ENCODE results near the gene VILL.

The VILL gene

DNA sequence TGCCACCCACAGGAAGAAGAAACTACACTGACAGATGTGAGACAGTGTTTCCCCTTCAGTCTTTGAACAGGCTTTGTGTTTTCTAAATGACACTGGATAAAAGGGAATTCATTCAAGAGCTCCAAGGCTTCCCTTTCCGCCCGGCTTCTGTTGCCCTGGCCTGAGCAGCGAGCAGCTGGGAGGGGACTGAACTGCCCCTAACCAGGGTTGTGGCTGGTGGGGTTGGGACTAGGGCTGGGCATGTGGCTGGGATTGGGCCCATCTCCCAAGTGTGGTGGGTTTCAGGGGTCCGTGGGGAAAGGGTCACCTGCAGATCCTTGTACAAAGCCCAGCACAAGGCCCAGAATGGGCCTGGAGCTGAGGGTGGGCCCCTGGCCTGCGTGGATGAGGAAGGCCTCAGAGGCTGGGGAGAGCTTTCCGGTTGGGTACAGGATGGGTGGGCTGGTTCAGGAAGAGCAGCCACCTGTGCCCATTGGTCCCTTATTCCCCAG, 10.4 kb downstream of the VILL start:
- DNase-seq (ENCODE audit: low read depth in 2 of 2) = no peak

DNA sequence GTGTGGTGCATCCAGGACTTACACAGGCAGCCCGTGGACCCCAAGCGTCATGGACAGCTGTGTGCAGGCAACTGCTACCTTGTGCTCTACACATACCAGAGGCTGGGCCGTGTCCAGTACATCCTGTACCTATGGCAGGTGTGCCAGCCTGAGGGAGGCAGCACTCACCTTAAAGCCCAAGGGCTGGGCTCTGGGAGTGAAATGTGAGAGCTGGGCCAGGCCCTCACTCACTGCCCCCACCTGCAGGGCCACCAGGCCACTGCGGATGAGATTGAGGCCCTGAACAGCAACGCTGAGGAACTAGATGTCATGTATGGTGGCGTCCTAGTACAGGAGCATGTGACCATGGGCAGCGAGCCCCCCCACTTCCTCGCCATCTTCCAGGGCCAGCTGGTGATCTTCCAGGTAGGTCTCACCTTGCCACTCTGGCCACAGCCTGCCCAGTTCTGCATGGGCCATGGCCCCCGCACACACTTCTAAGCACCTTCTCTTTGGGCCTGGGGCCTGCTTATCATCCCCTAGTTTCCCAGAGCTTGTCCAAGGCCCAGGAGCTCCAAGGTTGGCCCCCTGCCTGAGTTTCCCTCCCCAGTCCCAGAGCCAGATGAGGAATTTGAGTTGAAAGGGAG, 11.0 kb downstream of the VILL start:
- DNase-seq (ENCODE audit: low read depth in 2 of 2) = no peak

DNA sequence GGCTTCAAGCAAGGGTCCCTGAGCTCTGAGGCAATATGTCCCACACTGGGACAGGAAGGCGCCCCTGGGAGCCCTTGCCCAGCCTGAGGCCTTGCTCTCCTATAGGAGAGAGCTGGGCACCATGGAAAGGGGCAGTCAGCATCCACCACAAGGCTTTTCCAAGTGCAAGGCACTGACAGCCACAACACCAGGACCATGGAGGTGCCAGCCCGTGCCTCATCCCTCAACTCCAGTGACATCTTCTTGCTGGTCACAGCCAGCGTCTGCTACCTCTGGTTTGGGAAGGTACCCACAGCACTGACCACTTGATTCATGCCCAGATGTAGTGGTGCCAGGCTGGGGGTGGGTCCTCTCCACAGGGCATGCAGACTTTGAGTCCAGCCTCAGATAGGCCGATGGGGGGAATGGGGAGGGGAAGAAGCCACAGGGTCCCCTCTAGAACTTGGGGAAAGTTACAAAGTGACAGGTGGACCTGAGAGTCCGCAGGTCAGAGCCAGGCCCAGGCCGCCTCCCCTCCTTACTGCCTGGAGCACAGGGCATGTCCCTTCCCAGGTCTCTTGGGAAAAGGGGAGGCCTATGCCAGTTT, 11.8 kb downstream of the VILL start:
- no peak for DNase-seq (ENCODE audit: low read depth in 2 of 2)

DNA sequence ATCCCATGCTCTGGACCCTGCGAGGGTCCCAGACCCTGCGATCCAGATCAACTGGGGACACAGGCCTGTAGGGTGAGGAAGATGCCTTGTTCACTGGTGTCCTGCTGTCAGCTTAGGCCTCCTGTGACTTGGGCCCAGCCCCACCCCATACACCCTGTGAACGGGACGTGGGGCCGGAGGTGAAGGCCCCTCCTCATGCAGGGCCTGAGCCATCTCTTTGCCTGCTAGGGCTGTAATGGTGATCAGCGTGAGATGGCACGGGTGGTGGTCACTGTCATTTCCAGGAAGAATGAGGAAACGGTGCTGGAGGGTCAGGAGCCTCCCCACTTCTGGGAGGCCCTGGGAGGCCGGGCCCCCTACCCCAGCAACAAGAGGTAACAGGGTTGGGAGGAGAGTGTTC, 12.4 kb downstream of the VILL start:
- no peak for DNase-seq (ENCODE audit: low read depth in 2 of 2)

DNA sequence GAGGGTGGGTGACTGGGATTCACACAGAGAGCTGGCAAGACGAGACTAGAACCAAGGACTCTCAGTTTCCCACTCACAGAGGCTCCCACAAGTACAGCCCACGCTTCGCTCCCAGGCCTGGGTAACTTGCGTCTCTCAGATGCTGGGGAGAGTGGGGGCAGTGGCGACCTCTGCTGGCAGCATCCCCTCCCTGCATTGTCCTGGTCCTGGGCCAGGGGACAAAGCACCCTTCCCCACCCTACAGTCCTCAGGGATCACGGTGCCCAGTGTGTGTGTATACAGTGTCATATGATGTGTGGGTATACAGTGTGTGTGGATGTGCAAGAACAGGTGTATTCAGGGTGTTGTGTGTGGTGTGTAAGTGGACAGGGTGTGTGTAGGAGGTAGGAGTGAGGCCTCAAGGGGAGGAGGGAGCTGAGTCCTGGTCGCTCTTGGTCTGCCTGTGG, 12.8 kb downstream of the VILL start:
- DNase-seq (ENCODE audit: low read depth in 2 of 2) = no peak

DNA sequence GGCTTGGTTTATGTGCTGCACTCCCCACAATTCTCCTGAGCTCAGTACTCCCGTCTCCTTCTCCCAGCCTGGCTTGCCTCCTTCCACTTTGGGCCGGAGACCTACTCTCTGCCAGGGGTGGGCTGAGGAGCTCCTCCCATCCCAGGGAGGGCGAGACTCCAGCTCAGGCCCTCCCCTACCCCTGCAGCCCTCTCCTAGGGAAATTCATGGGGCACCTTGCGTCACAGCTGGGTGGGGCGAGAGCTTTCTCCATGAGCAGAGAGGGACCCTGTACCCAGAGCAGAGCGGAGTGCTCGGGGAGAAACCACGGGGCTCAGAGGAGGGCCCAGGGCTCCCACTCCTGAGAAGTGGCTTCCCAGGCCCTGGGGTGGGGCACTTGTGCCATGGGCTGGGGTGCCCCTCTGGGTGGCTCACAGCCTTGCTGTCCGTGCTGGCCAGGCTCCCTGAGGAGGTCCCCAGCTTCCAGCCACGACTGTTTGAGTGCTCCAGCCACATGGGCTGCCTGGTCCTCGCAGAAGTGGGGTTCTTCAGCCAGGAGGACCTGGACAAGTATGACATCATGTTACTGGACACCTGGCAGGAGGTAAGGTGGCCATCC, 13.3 kb downstream of the VILL start:
- no peak for DNase-seq (ENCODE audit: low read depth in 2 of 2)

DNA sequence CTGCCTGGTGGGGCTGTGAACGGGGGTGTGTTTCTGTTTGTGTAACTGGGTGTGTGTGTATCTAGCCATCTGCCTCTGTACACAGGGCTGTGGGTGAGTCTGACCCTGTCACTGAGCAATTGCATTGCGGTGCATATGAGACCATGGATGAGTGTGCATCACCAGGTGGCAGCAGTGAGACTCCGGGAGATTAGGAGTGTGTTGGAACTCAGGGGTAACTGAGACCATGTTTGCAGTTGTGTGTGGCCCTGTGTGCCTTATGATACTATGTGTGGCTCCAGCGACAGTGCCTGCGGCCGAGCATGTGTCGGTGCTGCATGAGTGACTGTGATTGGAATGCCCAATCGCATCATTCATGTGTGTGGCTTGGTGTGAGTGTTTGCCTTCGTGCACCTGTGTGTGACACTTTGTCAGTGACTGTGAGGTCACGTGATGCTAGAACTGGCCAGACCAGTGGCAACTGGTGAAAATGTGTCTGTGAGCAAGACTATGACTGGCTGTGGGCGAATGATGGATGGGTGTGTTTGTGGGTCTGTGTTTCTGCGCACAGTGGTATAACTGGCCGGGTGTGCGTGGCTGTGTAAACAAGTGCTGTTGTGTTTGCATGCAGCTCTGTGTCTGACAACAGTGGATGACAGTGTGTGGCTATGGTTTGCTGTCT, 14.0 kb downstream of the VILL start:
- peak in 1 of 2 donors; percentile 48 for DNase-seq (ENCODE audit: low read depth in 2 of 2)

DNA sequence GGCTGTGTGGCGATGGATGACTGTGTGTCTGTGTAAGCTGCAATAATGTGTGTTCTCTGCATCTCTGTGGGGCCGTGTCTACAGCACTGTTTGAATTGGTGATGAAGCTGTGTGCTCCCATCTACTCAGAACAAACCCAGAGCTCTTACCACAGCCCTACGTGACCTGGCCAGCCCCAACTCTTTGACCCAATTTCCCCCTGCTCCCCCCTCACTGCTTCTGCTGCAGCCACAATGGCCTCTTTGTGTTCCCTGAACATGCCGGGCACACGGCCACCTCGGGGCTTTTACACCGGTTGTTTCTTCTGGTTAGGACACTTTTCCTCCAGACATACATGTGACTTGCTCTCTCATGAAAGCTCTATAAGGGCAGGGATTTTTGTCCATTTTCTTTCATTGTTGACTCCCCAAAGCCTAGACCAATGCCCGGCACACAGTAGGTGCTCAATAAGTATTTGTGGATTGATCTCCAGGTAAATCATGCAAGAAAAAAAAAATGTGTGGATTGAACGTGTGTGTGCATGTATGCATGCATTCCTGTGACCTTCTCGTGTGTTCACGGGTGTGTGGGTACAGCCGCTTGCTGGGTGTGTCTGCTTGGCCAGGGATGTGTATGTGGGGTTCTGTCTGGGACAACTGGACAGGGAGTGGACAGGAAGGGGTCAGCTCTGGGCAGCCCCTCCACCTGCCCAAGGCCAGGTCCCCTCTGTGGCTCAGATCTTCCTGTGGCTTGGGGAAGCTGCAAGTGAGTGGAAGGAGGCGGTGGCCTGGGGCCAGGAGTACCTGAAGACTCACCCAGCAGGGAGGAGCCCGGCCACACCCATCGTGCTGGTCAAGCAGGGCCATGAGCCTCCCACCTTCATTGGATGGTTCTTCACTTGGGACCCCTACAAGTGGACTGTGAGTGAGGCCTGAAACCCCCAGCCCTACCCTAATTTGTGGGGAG, 14.8 kb downstream of the VILL start:
- no peak for DNase-seq (ENCODE audit: low read depth in 2 of 2)

DNA sequence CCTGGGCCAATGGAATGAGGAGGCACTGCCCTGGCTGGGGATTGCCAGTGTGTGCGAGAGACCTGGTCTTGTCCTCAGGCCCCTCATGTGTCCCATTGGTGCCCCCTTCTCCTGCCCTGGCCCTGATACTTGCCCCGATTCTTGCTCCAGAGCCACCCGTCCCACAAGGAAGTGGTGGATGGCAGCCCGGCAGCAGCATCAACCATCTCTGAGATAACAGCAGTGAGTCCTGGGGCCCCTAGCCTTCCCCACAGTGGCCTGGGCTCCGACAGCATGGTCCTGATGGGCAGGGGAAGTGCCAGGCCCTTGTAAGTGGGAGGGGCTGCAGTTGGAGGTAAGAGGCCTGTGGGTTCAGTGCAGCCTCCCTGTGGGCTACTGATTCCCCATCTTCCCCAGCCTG, 15.4 kb downstream of the VILL start:
- DNase-seq (ENCODE audit: low read depth in 2 of 2) = no peak

DNA sequence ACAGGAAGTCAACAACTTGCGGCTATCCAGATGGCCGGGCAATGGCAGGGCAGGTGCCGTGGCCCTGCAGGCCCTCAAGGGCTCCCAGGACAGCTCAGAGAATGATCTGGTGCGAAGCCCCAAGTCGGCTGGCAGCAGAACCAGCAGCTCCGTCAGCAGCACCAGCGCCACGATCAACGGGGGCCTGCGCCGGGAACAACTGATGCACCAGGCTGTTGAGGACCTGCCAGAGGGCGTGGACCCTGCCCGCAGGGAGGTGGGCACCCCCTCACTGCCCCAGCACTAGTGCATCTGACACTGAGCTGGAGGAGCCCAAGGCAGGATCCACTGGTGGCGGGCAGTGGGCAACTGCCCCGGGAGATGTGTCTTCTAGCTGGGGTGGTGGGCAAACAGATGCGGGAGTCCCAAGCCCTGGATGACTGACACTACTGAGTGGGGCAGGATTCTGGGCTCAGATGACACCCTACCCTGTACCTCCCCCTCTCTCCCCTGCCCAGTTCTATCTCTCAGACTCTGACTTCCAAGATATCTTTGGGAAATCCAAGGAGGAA, 15.9 kb downstream of the VILL start:
- no peak for DNase-seq (ENCODE audit: low read depth in 2 of 2)

DNA sequence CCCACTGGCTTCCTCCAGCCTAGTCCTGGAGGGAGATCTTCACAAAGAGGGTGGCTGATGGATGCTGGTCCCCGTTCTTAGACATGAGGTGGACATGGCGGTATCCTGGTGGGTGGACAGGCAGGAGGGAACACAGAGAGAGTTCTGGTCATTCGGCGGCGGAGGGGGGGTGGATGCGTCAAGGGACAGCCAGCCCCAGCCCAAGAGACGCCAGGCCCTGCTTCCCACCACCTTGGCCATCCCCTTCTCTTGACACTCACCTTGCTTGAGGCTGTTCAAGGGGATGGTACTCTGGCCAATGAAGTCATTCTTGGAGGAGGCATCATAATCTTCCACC, 17.1 kb downstream of the VILL start:
- DNase-seq (ENCODE audit: low read depth in 2 of 2) = no peak

DNA sequence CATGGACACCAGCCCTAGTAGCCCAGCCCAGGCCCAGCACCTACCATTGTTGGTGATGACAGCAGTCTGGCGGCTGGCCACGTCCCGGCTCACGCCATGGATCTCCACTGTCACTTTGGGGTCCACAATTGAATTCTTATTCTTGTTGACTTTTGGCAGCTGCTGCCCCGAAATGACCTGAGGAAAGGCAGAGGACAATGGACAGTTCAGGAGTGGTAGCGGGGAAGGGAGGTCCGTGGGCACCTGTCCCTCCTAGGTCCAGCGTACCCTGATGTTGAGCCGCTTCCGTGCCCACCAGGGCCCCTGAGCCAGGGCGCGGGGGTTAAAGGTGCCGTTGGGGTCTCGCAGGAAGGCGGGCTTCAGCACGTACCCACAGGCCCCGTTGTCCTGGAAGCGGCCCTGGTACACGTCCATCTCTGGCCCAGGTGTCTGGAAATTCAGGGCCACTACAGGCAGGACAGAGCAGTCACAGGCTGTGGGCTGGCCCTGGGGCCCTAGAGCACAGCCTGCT, 17.7 kb downstream of the VILL start:
- DNase-seq (ENCODE audit: low read depth in 2 of 2) = no peak

DNA sequence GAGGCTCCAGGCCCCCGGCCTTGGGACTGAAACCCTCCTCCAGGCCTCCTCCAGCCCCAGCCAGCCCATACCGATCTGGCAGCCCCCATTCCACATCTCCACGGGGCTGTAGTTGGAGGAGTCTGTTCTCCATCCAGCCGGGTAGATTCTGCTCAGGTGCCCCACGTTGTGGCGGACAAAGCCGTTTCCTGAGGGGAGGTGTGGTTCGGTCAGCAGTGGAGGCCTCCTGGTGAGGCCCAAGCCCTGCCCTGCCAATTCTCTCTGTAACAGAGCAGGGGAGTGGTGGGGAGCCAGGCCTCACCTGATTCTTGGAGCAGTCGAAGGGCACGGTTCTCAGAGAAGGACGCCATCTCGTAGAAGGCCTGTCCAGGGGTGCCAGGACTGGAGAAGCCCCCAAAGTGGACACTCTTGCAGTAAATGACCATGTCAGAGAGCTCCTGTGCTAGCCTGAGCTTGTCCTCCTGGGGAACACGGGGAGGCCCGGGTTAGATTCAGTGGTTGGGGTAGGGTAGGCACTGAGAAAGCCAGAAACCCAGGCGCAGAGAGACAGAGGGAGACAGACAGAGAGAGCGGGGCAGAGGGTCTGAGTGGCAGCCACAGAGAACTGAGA, 18.5 kb downstream of the VILL start:
- no peak for DNase-seq (ENCODE audit: low read depth in 2 of 2)

DNA sequence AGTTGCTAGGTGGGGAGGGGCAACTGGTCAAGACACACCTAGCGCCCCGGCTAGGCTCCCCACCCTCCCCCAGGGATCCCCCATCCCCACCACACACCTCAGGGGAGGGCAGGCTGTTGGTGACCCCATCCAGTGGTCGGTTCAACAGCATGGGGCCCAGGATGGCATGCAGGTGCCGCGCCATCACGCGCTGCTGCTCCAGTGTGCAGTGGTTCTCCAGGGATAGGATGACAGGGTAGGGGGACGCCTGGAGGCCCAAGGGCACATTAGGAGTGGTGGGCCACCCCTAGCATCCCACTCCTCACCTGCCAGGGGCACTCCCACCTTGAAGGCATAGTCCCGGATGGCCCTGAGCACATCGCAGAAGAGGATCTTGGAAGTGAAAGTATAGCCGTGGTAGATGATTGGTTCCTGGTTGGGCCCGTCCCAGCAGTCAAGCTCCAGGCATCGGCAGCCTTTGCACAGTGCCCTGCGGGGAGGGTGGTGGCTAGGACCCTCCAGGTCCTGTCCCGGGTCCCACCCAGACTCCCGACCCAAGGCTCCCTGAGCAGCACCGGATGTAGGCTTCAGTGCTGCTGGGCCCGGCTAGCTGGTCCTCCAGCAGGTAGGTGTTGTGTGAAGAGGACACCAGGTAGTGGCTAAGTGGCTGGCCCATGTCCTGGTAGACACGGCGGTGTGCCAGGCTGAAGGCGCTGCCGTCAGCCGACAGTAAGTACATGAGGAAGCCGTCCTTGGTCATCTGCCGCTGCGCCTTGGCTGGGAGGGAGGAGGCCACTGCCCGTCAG, 19.4 kb downstream of the VILL start:
- no peak for DNase-seq (ENCODE audit: low read depth in 2 of 2)

DNA sequence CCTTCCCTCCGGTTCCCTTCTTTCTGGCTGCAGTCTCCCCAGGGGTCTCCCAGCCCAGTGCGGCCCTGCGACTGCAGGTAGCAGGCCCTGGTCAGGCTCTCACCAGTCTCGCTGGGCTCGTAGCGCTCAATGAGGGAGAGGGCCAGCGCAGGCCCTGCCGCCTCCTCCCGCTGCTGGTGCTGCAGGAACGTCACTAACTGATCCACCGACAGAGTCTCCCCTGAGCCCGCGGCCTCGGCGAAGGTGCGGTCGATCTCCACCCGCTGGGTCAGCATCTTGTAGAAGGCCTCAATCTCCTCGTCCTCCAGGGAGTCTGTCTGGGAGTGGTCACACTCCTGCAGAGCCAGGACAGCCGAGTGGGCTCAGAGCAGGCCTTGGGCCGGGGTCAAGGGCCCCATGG, 20.5 kb downstream of the VILL start:
- no peak for DNase-seq (ENCODE audit: low read depth in 2 of 2)

DNA sequence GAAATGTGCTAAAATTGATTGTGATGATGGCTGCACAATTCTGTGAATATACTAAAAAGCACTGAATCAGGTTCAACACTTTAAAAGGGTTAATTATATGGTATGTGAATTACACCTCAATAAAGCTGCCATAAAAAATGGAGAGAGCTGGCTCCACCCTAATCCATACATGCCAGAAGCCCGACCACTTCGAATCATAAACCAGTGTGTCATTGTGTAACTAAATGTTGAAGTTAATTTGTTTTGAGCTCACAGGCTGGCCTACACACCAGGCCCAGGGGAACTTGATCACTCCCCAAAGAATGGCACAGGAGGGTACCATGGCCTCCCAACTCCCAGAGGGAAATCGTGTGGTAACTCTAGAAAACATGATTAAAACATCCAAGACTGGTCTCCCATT, 24.9 kb downstream of the VILL start:
- DNase-seq (ENCODE audit: low read depth in 2 of 2) = no peak

DNA sequence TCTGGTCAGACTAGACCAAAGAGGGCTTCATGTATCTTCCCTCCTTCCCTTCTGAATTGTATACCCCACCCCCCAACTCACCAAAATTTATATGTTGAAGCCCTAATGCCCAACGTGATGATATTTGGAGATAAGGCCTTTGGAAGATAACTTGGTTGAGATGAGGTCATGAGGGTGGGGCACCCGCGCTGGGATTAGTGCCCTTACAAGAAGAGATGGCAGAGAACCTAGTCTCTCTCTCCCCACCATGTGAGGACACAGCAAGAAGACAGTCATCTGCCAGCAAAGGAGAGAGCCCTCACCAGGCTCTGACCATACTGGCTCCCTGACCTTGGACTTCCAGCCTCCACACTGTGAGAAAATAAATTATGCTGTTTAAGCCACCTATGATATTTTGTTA, 25.4 kb downstream of the VILL start:
- DNase-seq (ENCODE audit: low read depth in 2 of 2) = no peak

DNA sequence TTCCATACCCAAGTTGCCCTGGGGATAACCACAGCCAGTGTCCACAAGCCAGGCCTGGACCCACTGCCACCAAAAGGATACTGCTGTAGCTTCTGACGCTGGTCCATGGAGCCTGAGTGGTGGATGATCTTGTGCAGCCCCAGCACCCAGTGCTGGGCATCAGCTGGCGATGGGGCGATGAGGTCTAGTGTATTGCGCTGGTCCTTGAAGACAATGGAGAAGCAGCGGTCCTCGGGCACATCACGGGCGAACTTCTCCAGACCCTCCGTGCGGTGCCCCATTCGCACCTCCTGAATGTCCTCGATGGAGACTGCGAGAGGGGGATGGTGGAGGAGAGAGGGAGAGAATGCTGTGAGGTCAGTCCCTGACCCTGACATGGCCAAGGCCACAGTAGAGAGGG, 25.8 kb downstream of the VILL start:
- no peak for DNase-seq (ENCODE audit: low read depth in 2 of 2)

DNA sequence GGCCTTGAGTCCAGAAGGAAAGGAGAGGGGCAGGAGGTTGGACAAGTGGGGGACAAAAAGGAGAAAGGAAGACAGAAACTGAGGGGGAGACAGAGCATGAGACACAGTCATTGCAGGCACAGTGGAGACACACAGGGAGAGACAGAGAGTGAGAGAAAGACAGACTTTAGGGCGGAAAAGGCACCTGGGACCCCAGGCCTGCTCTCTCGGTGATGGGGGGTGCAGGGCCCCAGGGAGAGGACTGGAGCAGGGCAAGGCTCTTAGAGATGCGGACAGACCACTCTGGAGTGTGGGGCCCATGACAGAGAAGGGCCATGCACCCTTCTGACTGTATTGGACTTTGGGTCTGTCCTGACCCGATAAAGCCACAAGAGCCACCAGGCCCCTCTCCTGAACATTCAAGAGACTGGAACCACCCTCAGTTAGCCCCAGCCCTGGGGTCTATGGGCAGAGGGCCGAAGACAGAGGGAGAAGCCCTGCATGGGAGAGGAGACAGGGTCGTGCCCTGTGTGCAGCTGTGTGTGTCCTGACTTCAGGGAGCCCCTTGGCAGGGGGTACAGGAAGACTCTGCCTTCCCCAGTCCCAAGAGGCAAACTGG, 26.4 kb downstream of the VILL start:
- DNase-seq (ENCODE audit: low read depth in 2 of 2) = no peak

Measured in stimulated activated CD8-positive, alpha-beta memory T cell treated with anti-CD3 and anti-CD28 coated beads, Interleukin-7, amount 100 ng/mL, for 1 hour (primary cell).